Mesendoderm (in vitro differentiated cells): ENCODE data around the gene PSMD6.

ENCODE experiments used
- DNase-seq: peaks from one replicate; pipeline ENCODE4 v3.0.0; 2013
- H2AK5ac ChIP-seq: 2 replicates; pipeline ENCODE4 v1.6.1; 2013; ENCODE audit warnings: low read length, inconsistent platforms
- H2BK120ac ChIP-seq: 2 replicates; pipeline ENCODE4 v1.6.1; 2013; ENCODE audit warnings: low read depth, mild to moderate bottlenecking, low read length, moderate library complexity, mixed read lengths
- H2BK15ac ChIP-seq: replicated peaks from 2 replicates; pipeline ENCODE4 v1.6.1; 2013; ENCODE audit warnings: low read depth, mild to moderate bottlenecking, moderate library complexity
- H2BK5ac ChIP-seq: 2 replicates; pipeline ENCODE4 v1.6.1; 2013; ENCODE audit warnings: low read length, inconsistent platforms
- H3K18ac ChIP-seq: 2 replicates; pipeline ENCODE4 v1.6.1; 2013; ENCODE audit warnings: mild to moderate bottlenecking, low read length, mixed read lengths
- H3K23ac ChIP-seq: one replicate; pipeline ENCODE4 v1.6.1; 2013; ENCODE audit warnings: low read length
- H3K27ac ChIP-seq: 2 replicates; pipeline ENCODE4 v1.5.1; 2013; ENCODE audit warnings: low read depth, mild to moderate bottlenecking, inconsistent platforms, low read length, moderate library complexity
- H3K27me3 ChIP-seq: 2 replicates; pipeline ENCODE4 v1.6.1; 2013; ENCODE audit warnings: low read length, control low read depth, mild to moderate bottlenecking, inconsistent platforms; ENCODE audit not compliant: insufficient read depth, poor library complexity
- H3K36me3 ChIP-seq: 2 replicates; pipeline ENCODE4 v1.6.1; 2013; ENCODE audit warnings: low read length, inconsistent platforms; ENCODE audit not compliant: control insufficient read depth, insufficient read depth
- H3K4ac ChIP-seq: one replicate; pipeline ENCODE4 v1.6.1; 2013; ENCODE audit warnings: low read depth, mild to moderate bottlenecking, low read length, moderate library complexity
- H3K4me1 ChIP-seq: 2 replicates; pipeline ENCODE4 v1.6.1; 2013; ENCODE audit warnings: low read depth, low read length, inconsistent platforms; ENCODE audit not compliant: control insufficient read depth
- H3K4me2 ChIP-seq: 2 replicates; pipeline ENCODE4 v1.6.1; 2013; ENCODE audit warnings: low read length
- H3K4me3 ChIP-seq: 2 replicates; pipeline ENCODE4 v1.5.1; 2013; ENCODE audit warnings: mild to moderate bottlenecking, low read length
- H3K56ac ChIP-seq: one replicate; pipeline ENCODE4 v1.6.1; 2013; ENCODE audit warnings: low read length
- H3K79me1 ChIP-seq: 2 replicates; pipeline ENCODE4 v1.6.1; 2013; ENCODE audit warnings: low read length, inconsistent platforms
- H3K79me2 ChIP-seq: 2 replicates; pipeline ENCODE4 v1.6.1; 2013; ENCODE audit warnings: mild to moderate bottlenecking, low read length; ENCODE audit not compliant: control insufficient read depth, insufficient read depth
- H3K9ac ChIP-seq: 2 replicates; pipeline ENCODE4 v1.6.1; 2013; ENCODE audit warnings: low read length, inconsistent platforms
- H4K5ac ChIP-seq: one replicate; pipeline ENCODE4 v1.6.1; 2013; ENCODE audit warnings: low read length
- H4K8ac ChIP-seq: one replicate; pipeline ENCODE4 v1.6.1; 2013; ENCODE audit warnings: low read depth, mild to moderate bottlenecking, control low read depth, low read length, moderate library complexity
- WGBS: extraction: QIAGEN DNeasy Blood & Tissue Kit; methylation state at CpG from one replicate; pipeline ENCODE4 v1.1.7; 2013; ENCODE audit warnings: low lambda C conversion rate, missing lambda C conversion rate; ENCODE audit not compliant: insufficient coverage; ENCODE audit errors: extremely low coverage; 5-methylcytosine and 5-hydroxymethylcytosine counted together

Gene PSMD6

DNA sequence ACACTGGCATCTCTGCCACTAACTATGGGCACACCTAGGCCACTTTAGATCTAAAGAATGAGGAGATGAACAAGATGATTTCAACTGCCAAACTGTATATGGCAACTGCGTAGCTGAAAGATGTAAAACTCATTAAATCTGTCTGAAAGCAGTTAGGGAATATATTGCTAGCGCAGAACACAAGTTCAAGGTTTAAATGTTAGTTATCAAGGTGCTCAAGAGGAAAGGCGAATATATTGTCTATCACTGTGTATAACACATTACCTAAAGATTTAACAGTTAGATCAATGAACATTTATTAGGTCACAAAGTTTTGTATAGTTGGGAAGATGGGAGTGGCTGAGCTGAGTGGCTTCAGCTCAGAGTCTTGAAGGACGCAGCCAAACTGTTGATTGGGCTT, 33.9 kb upstream of the PSMD6 start:
- Histone ChIP-seq H3K27me3 (no peaks in the 10 kb centered on the region), H3K4ac (no peak overlapping the region), H2AK5ac (no peak overlapping the region), H3K56ac (no peak overlapping the region), H3K79me1 (no peaks in the 10 kb centered on the region), H2BK120ac (no peak overlapping the region), H3K18ac (no peak overlapping the region), H3K4me2 (no peak overlapping the region), H3K23ac (no peak overlapping the region), H3K4me3 (no peak overlapping the region), H3K9ac (no peak overlapping the region), H3K27ac (no peak overlapping the region), H4K8ac (no peak overlapping the region), H4K5ac (no peak overlapping the region), H2BK5ac (no peak overlapping the region), H3K4me1 (no peaks in the 10 kb centered on the region), H3K36me3 (no peaks in the 10 kb centered on the region), H2BK15ac (no peak overlapping the region), H3K79me2 (no peaks in the 10 kb centered on the region)
- no peak for DNase-seq
- no CpG with 5 or more reads among the region's 4 CpGs for WGBS

DNA sequence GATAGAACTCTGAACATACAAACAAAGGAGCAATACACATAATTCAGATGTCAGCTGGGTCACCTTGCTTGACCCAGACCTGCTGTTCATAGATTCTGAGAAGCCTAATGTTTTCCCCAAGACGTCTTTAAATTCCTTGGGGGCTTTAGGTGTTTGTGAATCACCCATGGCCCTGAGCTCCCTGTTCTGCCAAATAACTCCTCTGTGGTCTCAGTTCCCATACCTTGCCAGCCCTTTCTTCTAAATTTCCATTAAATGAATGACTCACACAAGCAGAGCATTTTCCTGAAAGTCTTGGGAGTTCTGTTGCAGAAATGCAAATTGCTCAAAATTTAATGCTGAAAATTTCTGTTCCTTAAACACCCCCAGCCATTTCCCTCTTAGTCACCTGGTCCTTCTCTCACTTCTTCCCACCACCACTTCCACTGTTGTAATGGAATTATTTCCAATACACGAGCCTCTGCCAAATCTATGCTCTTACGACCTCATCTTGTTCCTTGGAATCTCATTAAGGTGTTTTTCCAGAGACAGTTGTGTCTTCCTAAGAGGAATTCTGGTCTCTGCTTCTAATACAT, 33.4 kb upstream of the PSMD6 start:
- WGBS: no CpG with 5 or more reads among the region's 3 CpGs
- peak; percentile 36 for DNase-seq
- Histone ChIP-seq H4K5ac (no peak overlapping the region), H3K4me1 (no peaks in the 10 kb centered on the region), H3K18ac (no peak overlapping the region), H4K8ac (no peak overlapping the region), H3K36me3 (no peaks in the 10 kb centered on the region), H3K4me2 (no peak overlapping the region), H3K23ac (no peak overlapping the region), H3K27ac (no peak overlapping the region), H3K79me1 (no peaks in the 10 kb centered on the region), H2BK120ac (no peak overlapping the region), H3K9ac (no peak overlapping the region), H3K27me3 (no peaks in the 10 kb centered on the region), H2BK5ac (no peak overlapping the region), H3K56ac (no peak overlapping the region), H3K4me3 (no peak overlapping the region), H3K79me2 (no peaks in the 10 kb centered on the region), H2BK15ac (no peak overlapping the region), H2AK5ac (no peak overlapping the region), H3K4ac (no peak overlapping the region)

DNA sequence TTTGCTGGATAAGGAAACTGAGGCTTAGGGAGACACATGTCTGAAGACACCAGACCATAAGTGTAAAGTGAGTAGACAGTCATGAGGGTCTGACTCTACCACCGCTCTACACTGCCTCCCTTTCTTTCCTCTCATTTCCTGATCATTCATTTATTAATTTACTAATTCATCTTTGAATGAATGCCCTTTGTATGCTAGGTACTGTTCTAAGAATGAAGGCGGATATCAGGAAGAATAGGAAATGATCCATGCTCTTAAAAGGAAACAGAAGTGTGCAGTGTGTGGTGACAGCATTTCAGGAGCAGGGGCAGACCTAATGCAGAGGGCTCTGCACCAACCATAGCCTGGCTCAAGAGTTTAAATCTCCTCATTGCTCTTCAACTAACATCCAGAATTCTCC, 31.8 kb upstream of the PSMD6 start:
- H3K79me2 ChIP-seq: no peaks in the 10 kb centered on the region
- no CpG with 5 or more reads among the region's 2 CpGs for WGBS
- H3K27ac ChIP-seq: no peak overlapping the region

DNA sequence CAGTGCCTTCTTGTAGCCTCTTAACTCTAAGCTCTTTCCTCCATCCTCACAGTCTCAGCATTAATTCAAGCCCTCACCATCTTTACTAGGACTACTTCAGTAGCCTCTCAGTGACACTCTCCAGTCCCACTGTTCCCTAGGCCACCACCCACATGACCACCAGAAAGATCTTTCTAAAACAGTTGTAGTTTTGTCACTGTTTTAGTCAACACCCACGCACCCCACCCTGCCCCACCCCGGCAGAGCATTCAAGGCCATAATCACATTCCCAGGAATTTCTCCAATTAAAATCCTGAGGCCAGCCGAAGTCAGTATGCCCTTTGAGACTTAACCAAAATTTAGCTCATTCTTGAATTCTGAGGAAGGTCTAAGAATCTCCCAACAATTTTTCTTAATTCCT, 31.2 kb upstream of the PSMD6 start:
- Histone ChIP-seq H3K23ac (no peak overlapping the region), H3K36me3 (no peaks in the 10 kb centered on the region), H2BK120ac (no peak overlapping the region), H3K27ac (no peak overlapping the region), H3K79me1 (no peaks in the 10 kb centered on the region), H3K9ac (no peak overlapping the region), H3K27me3 (no peaks in the 10 kb centered on the region), H2AK5ac (no peak overlapping the region), H3K4me2 (no peak overlapping the region), H2BK15ac (no peak overlapping the region), H3K18ac (no peak overlapping the region), H4K8ac (no peak overlapping the region), H3K4me1 (peaks cover 1% of the 10 kb centered on the region), H3K56ac (no peak overlapping the region), H2BK5ac (no peak overlapping the region), H4K5ac (no peak overlapping the region), H3K79me2 (no peaks in the 10 kb centered on the region), H3K4ac (no peak overlapping the region), H3K4me3 (no peak overlapping the region)
- no CpG with 5 or more reads among the region's 3 CpGs for WGBS
- DNase-seq: no peak

More for the DNA sequence above, 31.8 kb upstream of the PSMD6 start:
- no peak overlapping the region for H3K4me2 ChIP-seq
- H3K56ac ChIP-seq: no peak overlapping the region
- no peak overlapping the region for H3K9ac ChIP-seq
- H4K5ac ChIP-seq: no peak overlapping the region
- H3K4me1 ChIP-seq: no peaks in the 10 kb centered on the region
- no peak overlapping the region for H4K8ac ChIP-seq
- DNase-seq: no peak
- H2AK5ac ChIP-seq: no peak overlapping the region
- no peak overlapping the region for H3K4ac ChIP-seq
- H2BK5ac ChIP-seq: no peak overlapping the region
- no peak overlapping the region for H2BK120ac ChIP-seq
- no peak overlapping the region for H3K18ac ChIP-seq
- H3K27me3 ChIP-seq: no peaks in the 10 kb centered on the region
- H3K23ac ChIP-seq: no peak overlapping the region
- no peaks in the 10 kb centered on the region for H3K79me1 ChIP-seq
- H2BK15ac ChIP-seq: no peak overlapping the region
- no peaks in the 10 kb centered on the region for H3K36me3 ChIP-seq
- no peak overlapping the region for H3K4me3 ChIP-seq

DNA sequence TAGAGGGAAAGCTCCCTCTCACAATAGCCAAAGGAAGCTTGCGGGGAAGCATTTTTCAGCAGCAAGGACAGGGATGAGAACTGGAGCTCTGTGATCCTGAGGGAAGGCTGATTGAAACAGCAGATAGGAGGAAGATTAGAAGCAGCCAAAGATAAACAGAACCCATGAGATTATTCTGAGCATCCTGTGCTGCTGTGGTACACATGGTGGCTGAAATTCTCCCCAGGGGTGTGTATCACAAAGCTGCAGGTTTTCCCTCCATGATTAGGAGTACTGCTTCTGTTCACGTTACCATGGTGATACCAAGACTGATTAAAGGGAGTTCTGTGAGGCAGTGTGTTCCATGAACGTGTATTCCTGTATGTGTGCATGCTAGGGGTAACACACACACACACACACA, 30.3 kb upstream of the PSMD6 start:
- no peak overlapping the region for H4K5ac ChIP-seq
- H3K4me3 ChIP-seq: no peak overlapping the region
- H3K27me3 ChIP-seq: no peaks in the 10 kb centered on the region
- H3K4me1 ChIP-seq: peaks cover 9% of the 10 kb centered on the region
- H2AK5ac ChIP-seq: no peak overlapping the region
- no peak overlapping the region for H4K8ac ChIP-seq
- no CpG with 5 or more reads among the region's 3 CpGs for WGBS
- DNase-seq: peak; percentile 92
- no peak overlapping the region for H3K4ac ChIP-seq
- H3K9ac ChIP-seq: no peak overlapping the region
- H2BK120ac ChIP-seq: no peak overlapping the region
- no peak overlapping the region for H3K18ac ChIP-seq
- no peak overlapping the region for H3K56ac ChIP-seq
- no peaks in the 10 kb centered on the region for H3K36me3 ChIP-seq
- no peaks in the 10 kb centered on the region for H3K79me1 ChIP-seq
- H3K23ac ChIP-seq: no peak overlapping the region
- H3K27ac ChIP-seq: no peak overlapping the region
- H3K79me2 ChIP-seq: no peaks in the 10 kb centered on the region
- no peak overlapping the region for H2BK15ac ChIP-seq
- no peak overlapping the region for H3K4me2 ChIP-seq
- H2BK5ac ChIP-seq: no peak overlapping the region

DNA sequence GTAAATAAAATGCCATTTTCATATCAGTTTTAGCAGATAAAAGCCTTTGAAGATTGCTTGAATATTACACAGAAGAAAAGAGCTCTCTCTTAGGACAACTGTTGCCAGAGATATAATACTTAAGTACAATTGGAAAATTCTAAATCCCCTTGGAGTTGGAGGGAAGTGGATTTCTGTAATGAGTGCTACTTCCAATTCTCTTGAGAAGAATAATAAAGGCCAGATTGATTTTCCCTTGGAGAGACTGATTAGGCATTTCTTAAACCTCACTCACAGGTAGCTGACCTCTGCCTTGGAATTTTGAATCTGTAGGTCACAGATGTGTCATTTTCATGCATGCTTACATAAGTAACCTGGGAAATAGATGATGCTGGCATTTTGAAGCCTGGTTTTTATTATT, 29.8 kb upstream of the PSMD6 start:
- no peaks in the 10 kb centered on the region for H3K36me3 ChIP-seq
- no peak overlapping the region for H3K4me2 ChIP-seq
- H3K9ac ChIP-seq: no peak overlapping the region
- no peak overlapping the region for H3K18ac ChIP-seq
- no peak overlapping the region for H3K4ac ChIP-seq
- H2AK5ac ChIP-seq: no peak overlapping the region
- no peak overlapping the region for H2BK15ac ChIP-seq
- no peak overlapping the region for H3K56ac ChIP-seq
- no peak overlapping the region for H2BK5ac ChIP-seq
- no peak overlapping the region for H4K8ac ChIP-seq
- no peak overlapping the region for H2BK120ac ChIP-seq
- DNase-seq: no peak
- H4K5ac ChIP-seq: no peak overlapping the region
- H3K79me2 ChIP-seq: no peaks in the 10 kb centered on the region
- no peak overlapping the region for H3K23ac ChIP-seq
- no peaks in the 10 kb centered on the region for H3K27me3 ChIP-seq
- H3K79me1 ChIP-seq: no peaks in the 10 kb centered on the region
- no peak overlapping the region for H3K4me3 ChIP-seq
- H3K27ac ChIP-seq: no peak overlapping the region
- peaks cover 9% of the 10 kb centered on the region for H3K4me1 ChIP-seq
